ENCODE results near the gene HBS1L. TPM values are rescaled to one million over a fixed set of nuclear protein-coding genes. Genes with fewer than 3 reads are reported as not detected.

Gene HBS1L
- total RNA-seq (2022), result 97.0 and 102 TPM in 2 replicates
- Bru-seq, nascent RNA, result percentile 93 among the genes with signal in this experiment
- BruChase-seq, experiment 1, labeled RNA remaining after a 6-hour chase, result percentile 88 among the genes with signal in this experiment
- percentile 88 among the genes with signal in this experiment for BruChase-seq, experiment 2, labeled RNA remaining after a 2-hour chase
- long read RNA-seq, full-length matches to known transcripts, result 309 of 390 reads
- long read RNA-seq, partial matches to known transcripts, result 7 of 390 reads
- long read RNA-seq, other reads (novel, unspliced or antisense), result 74 of 390 reads

- TF ChIP-seq CTCF (IDR thresholded peaks at IDR 0.05; ENCODE audit: unreplicated experiment), result no peak
- POLR2A ChIA-PET, result interaction anchor here (0.6 to 2.2 kb wide), 16 partner anchors 9 to 1235 kb away, joined by 3 to 17 read pairs (median 4); partner anchors contain the start of gene BCLAF1
- Mint-ChIP-seq H3K27ac (ENCODE audit: low read depth, unreplicated experiment) (peak within 1 kb of the TSS; percentile 99), H3K4me3 (ENCODE audit: unreplicated experiment) (peak within 1 kb of the TSS; percentile 91), H3K27me3 (ENCODE audit: insufficient read depth, unreplicated experiment) (peaks cover 4% of the 10 kb centered on the region), H3K4me1 (ENCODE audit: insufficient read depth, unreplicated experiment) (peaks cover 17% of the 10 kb centered on the region), H3K9me3 (ENCODE audit: unreplicated experiment) (no peaks in the 10 kb centered on the region), H3K36me3 (ENCODE audit: insufficient read depth, unreplicated experiment) (peaks cover 9% of the 10 kb centered on the region)
- peak; percentile 98 for DNase-seq (ENCODE audit: unreplicated experiment)
- CTCF ChIA-PET, result interaction anchor here (0.6 to 2.4 kb wide), 6 partner anchors 9 to 1485 kb away, joined by 3 to 7 read pairs (median 3); no protein-coding TSS in a partner anchor
- intact Hi-C loops (cut with micrococcal nuclease), result no loop called here
- TSS peak; percentile 89 for BruUV-seq (replicated peaks)
Observed at GRCh38 chr6:135054569-135055498, at the start of gene HBS1L. HBS1L (minus strand) TSS chr6:135054822; CDS start chr6:135054691, 131 bp downstream.

GRCh38 chr6:135104199-135104598, 49.6 kb upstream of the HBS1L start:
- CTCF ChIA-PET, result no interaction called here
- no peak overlapping the region for H3K27ac Mint-ChIP-seq (ENCODE audit: low read depth, unreplicated experiment)
- BruUV-seq (replicated peaks), result no TSS peak

GRCh38 chr6:135102191-135102590, 47.6 kb upstream of the HBS1L start:
- intact Hi-C loops (cut with micrococcal nuclease), result no loop called here
- Mint-ChIP-seq H3K9me3 (ENCODE audit: unreplicated experiment) (no peaks in the 10 kb centered on the region), H3K27ac (ENCODE audit: low read depth, unreplicated experiment) (no peak overlapping the region), H3K4me1 (ENCODE audit: insufficient read depth, unreplicated experiment) (no peaks in the 10 kb centered on the region), H3K27me3 (ENCODE audit: insufficient read depth, unreplicated experiment) (no peaks in the 10 kb centered on the region), H3K4me3 (ENCODE audit: unreplicated experiment) (no peak overlapping the region), H3K36me3 (ENCODE audit: insufficient read depth, unreplicated experiment) (no peaks in the 10 kb centered on the region)
- ChIA-PET POLR2A (interaction anchor here (0.7 kb wide), 1 partner anchor 849 kb away, joined by 4 read pairs; no protein-coding TSS in a partner anchor), CTCF (interaction anchor here (0.7 kb wide), 2 partner anchors 53 to 58 kb away, joined by 3 read pairs; no protein-coding TSS in a partner anchor)
- TF ChIP-seq CTCF (IDR thresholded peaks at IDR 0.05; ENCODE audit: unreplicated experiment), result no peak
- DNase-seq (ENCODE audit: unreplicated experiment), result no peak
- no TSS peak for BruUV-seq (replicated peaks)

More at GRCh38 chr6:135104199-135104598, 49.6 kb upstream of the HBS1L start:
- no peak for TF ChIP-seq CTCF (IDR thresholded peaks at IDR 0.05; ENCODE audit: unreplicated experiment)
- no peak overlapping the region for H3K4me3 Mint-ChIP-seq (ENCODE audit: unreplicated experiment)
- intact Hi-C loops (cut with micrococcal nuclease), result no loop called here
- H3K9me3 Mint-ChIP-seq (ENCODE audit: unreplicated experiment), result no peaks in the 10 kb centered on the region
- H3K4me1 Mint-ChIP-seq (ENCODE audit: insufficient read depth, unreplicated experiment), result no peaks in the 10 kb centered on the region
- POLR2A ChIA-PET, result no interaction called here
- H3K27me3 Mint-ChIP-seq (ENCODE audit: insufficient read depth, unreplicated experiment), result no peaks in the 10 kb centered on the region
- no peaks in the 10 kb centered on the region for H3K36me3 Mint-ChIP-seq (ENCODE audit: insufficient read depth, unreplicated experiment)
- no peak for DNase-seq (ENCODE audit: unreplicated experiment)

GRCh38 chr6:135097172-135097571, 42.5 kb upstream of the HBS1L start:
- TF ChIP-seq CTCF (IDR thresholded peaks at IDR 0.05; ENCODE audit: unreplicated experiment), result no peak
- no TSS peak for BruUV-seq (replicated peaks)
- ChIA-PET CTCF (interaction anchor here (1.0 kb wide), 1 partner anchor 47 kb away, joined by 3 read pairs; no protein-coding TSS in a partner anchor), POLR2A (no interaction called here)
- DNase-seq (ENCODE audit: unreplicated experiment), result no peak
- H3K4me3 Mint-ChIP-seq (ENCODE audit: unreplicated experiment), result no peak overlapping the region
- no peaks in the 10 kb centered on the region for H3K36me3 Mint-ChIP-seq (ENCODE audit: insufficient read depth, unreplicated experiment)
- intact Hi-C loops (cut with micrococcal nuclease), result no loop called here
- H3K4me1 Mint-ChIP-seq (ENCODE audit: insufficient read depth, unreplicated experiment), result no peaks in the 10 kb centered on the region
- H3K27ac Mint-ChIP-seq (ENCODE audit: low read depth, unreplicated experiment), result no peak overlapping the region
- H3K9me3 Mint-ChIP-seq (ENCODE audit: unreplicated experiment), result no peaks in the 10 kb centered on the region
- peaks cover 12% of the 10 kb centered on the region for H3K27me3 Mint-ChIP-seq (ENCODE audit: insufficient read depth, unreplicated experiment)
